AG04449 (cell line): ENCODE results near the gene CDH13.

Experiments
- CTCF ChIA-PET: fragments of 350-600 bp; formaldehyde crosslinking; extraction: SDS; loops from one replicate; lab custom pipeline; 2021; ENCODE audit warnings: antibody characterized with exemption; lab: Yijun Ruan, JAX
- POLR2A ChIA-PET: fragments of 400-600, 350-600 bp; formaldehyde crosslinking; extraction: SDS; loops from one replicate; lab custom pipeline; 2020; ENCODE audit warnings: antibody characterized with exemption, inconsistent platforms; lab: Yijun Ruan, JAX
- DNase-seq: peaks from one replicate; pipeline ENCODE4 v3.0.0-alpha.2; 2010; ENCODE audit warnings: low read depth, low spot score
- H3K4me3 ChIP-seq: 2 replicates; pipeline ENCODE4 v1.5.1; 2011; ENCODE audit warnings: low read depth, mild to moderate bottlenecking, control low read depth, low read length
- TF ChIP-seq, protein P1 (sequence below): IDR thresholded peaks from one replicate; pipeline ENCODE4 v1.5.1; 2011; ENCODE audit warnings: mild to moderate bottlenecking, moderate library complexity, low read length, control low read depth, inconsistent platforms; ENCODE audit not compliant: insufficient read depth; ENCODE audit errors: missing control alignments

The CDH13 gene

DNA sequence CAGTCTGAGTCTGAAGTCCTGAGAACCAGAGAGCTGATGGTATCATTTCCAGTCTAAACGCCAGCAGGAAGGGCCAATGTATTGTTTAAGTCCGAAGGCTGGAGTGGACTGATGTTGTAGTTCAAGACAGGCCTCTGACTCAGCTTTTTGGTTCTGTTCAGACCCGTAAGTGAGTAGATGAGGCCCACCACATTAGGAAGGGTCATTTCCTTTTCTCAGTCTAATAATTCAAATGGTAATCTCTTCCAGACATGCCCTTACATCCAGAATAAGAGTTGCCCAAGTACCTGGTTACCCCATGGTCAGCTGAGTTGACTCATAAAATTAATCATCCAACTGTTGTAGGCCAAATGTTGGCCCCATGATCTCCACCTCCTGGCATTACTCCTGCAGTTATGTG, 738.4 kb downstream of the CDH13 start:
- ChIA-PET CTCF (interaction anchor here (4.1 kb wide), 1 partner anchor 9 kb away, joined by 40 read pairs; no protein-coding TSS in a partner anchor), POLR2A (no interaction called here)
- no peak for DNase-seq
- no peak overlapping the region for H3K4me3 ChIP-seq
- TF ChIP-seq, protein P1, sequence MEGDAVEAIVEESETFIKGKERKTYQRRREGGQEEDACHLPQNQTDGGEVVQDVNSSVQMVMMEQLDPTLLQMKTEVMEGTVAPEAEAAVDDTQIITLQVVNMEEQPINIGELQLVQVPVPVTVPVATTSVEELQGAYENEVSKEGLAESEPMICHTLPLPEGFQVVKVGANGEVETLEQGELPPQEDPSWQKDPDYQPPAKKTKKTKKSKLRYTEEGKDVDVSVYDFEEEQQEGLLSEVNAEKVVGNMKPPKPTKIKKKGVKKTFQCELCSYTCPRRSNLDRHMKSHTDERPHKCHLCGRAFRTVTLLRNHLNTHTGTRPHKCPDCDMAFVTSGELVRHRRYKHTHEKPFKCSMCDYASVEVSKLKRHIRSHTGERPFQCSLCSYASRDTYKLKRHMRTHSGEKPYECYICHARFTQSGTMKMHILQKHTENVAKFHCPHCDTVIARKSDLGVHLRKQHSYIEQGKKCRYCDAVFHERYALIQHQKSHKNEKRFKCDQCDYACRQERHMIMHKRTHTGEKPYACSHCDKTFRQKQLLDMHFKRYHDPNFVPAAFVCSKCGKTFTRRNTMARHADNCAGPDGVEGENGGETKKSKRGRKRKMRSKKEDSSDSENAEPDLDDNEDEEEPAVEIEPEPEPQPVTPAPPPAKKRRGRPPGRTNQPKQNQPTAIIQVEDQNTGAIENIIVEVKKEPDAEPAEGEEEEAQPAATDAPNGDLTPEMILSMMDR: no peak

DNA sequence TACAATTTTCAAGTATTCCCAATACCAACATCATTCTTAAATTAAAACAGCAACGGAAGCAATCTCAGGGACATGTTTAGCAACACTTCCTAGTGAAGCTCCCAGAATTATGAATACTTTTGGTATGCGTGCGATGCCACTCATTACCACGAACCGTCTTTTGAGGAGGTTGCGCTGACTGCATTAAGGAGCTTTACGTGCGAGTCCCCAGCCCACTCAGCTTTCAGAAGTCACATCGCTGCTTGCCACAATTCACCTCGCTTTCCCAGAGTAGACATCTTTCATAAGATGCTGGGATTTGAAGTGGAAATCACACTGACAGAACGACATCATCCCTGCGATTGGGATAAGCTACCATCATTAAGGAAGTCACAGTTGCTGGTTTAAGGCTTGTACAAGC, 739.5 kb downstream of the CDH13 start:
- DNase-seq: no peak
- TF ChIP-seq, protein P1: no peak
- ChIA-PET POLR2A (no interaction called here), CTCF (interaction anchor here (0.9 to 4.1 kb wide), 2 partner anchors 10 to 1103 kb away, joined by 3 to 40 read pairs; no protein-coding TSS in a partner anchor)
- no peak overlapping the region for H3K4me3 ChIP-seq

DNA sequence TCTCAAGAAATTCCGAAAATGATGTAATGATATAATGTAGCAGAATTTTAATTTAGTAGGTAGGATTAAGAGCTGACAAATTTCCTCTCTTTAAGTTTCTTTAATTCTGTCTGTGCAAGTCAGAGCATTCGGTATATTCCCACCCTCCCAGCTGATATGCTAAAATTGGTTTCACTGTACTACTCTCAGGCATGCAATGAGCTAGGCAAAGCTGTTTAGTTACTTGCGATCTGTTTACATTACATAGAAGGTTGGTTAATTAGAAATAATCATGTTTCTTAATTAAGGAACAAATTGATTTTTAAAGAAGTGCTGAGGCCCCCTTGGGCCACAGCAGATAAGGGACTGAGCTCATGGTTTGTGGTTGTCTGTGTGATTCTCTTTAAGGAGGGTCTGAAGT, 748.2 kb downstream of the CDH13 start:
- ChIA-PET POLR2A (no interaction called here), CTCF (interaction anchor here (1.5 kb wide), 1 partner anchor 18 kb away, joined by 11 read pairs; no protein-coding TSS in a partner anchor)
- DNase-seq: no peak
- no peak overlapping the region for H3K4me3 ChIP-seq
- TF ChIP-seq, protein P1: no peak

DNA sequence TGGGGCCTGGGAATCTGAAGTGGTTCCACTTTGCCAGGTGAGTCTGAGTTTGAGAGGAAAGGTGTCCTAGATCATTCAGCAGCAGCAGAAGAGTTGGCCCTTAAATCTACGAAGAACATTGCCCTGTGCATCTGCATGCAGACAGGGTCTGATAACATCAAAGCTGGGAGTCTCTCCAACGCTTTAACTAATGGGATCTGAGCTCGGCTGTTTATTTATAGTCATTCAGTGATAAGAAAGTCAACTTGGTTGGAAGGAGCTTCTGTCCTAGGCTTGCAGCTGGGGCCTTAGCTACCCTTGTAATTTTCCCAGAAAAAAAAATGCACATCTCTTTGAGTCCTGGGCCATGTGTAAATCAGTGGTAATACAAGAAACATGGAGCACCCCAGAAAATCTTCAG, 763.0 kb downstream of the CDH13 start:
- POLR2A ChIA-PET: no interaction called here
- DNase-seq: no peak
- CTCF ChIA-PET: interaction anchor here (0.6 to 1.6 kb wide), 3 partner anchors 13 to 512 kb away, joined by 3 to 7 read pairs (median 6); no protein-coding TSS in a partner anchor
- TF ChIP-seq, protein P1: no peak
- H3K4me3 ChIP-seq: no peak overlapping the region

DNA sequence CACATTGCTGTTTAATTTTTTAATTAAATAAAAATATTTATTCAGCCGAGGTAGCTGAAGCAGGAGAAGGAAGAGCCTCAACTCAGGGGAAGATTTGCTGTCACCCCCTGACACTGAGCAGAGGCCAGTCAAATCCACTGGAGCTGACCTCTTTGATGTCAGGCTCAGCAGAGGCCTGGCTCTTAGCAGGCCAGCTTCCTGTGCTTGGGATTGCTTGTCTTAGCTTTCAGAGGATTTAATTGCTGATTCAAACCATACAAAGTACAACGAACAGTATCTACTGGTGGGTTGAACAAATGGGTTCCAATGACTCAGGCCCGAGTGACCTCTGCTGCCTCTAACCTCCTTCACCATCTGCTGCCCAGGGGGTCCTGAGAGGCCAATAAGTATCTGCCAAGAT, 764.0 kb downstream of the CDH13 start:
- TF ChIP-seq, protein P1: no peak
- no peak for DNase-seq
- ChIA-PET POLR2A (no interaction called here), CTCF (interaction anchor here (1.6 kb wide), 2 partner anchors 12 to 35 kb away, joined by 6 to 7 read pairs; no protein-coding TSS in a partner anchor)
- no peak overlapping the region for H3K4me3 ChIP-seq

DNA sequence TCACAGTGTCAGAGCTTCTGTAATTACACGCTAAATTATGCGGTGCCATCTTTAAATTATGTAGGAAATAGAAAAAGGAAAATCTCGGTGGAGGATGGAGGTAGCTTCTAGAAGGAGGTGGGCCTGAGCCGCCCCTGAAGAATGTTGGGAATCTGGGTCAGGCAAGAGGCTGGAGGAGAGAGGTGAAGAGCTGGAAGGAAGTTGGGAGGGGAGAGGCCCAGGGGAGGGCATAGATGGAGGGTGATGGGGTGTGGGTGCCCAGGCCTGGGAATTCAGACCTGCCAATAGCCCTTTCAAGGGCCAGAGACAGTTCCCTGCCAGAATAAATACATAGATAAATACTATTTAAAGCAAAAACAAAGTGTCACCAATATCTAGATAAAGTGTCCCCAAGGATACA, 766.0 kb downstream of the CDH13 start:
- TF ChIP-seq, protein P1: no peak
- H3K4me3 ChIP-seq: no peak overlapping the region
- no peak for DNase-seq
- ChIA-PET POLR2A (no interaction called here), CTCF (interaction anchor here (0.6 to 1.5 kb wide), 3 partner anchors 13 to 55 kb away, joined by 3 to 4 read pairs (median 3); no protein-coding TSS in a partner anchor)
